Small intestine (tissue), 7 donors: Measurements from ENCODE around the gene TRIM67. TPM values are rescaled to one million over a fixed set of nuclear protein-coding genes. Genes with fewer than 3 reads are reported as not detected.

ENCODE experiments used
- DNase-seq, 2 donors: peaks; one replicate each; pipeline versions ENCODE4 v3.0.0 to v3.0.0-alpha.2; 2013
- FAIRE-seq: peaks from 2 replicates; lab custom pipeline; 2012; peaks lifted over from hg19 to GRCh38; lab: Jason Lieb, UNC
- H3K27ac ChIP-seq, 3 donors: one replicate each; pipeline ENCODE4 v1.5.1; 2013; ENCODE audit warnings: low read length in 2 of 3, mild to moderate bottlenecking in 2 of 3, control low read depth in 1 of 3, inconsistent platforms in 1 of 3, low read depth in 1 of 3, moderate library complexity in 1 of 3
- H3K27me3 ChIP-seq, 3 donors: one replicate each; pipeline ENCODE4 v1.6.1; 2013; ENCODE audit warnings: low read length in 3 of 3, inconsistent platforms in 1 of 3; ENCODE audit not compliant: control insufficient read depth in 3 of 3, insufficient read depth in 3 of 3
- H3K36me3 ChIP-seq, 3 donors: one replicate each; pipeline ENCODE4 v1.6.1; 2013; ENCODE audit warnings: low read length in 3 of 3, inconsistent platforms in 1 of 3, low read depth in 1 of 3, mild to moderate bottlenecking in 1 of 3, moderate library complexity in 1 of 3; ENCODE audit not compliant: control insufficient read depth in 3 of 3, insufficient read depth in 2 of 3
- H3K4me1 ChIP-seq, 3 donors: one replicate each; pipeline ENCODE4 v1.6.1; 2013; ENCODE audit warnings: low read length in 2 of 3, inconsistent platforms in 1 of 3, low read depth in 1 of 3, mild to moderate bottlenecking in 1 of 3, moderate library complexity in 1 of 3; ENCODE audit not compliant: control insufficient read depth in 3 of 3, insufficient read depth in 2 of 3
- H3K4me3 ChIP-seq, 3 donors: one replicate each; pipeline ENCODE4 v1.5.1; 2013; ENCODE audit warnings: low read length in 3 of 3, control low read depth in 1 of 3, inconsistent platforms in 1 of 3, low read depth in 1 of 3, mild to moderate bottlenecking in 1 of 3, moderate library complexity in 1 of 3
- H3K9me3 ChIP-seq, 2 donors: one replicate each; pipeline ENCODE4 v1.6.1; 2013; ENCODE audit warnings: low read depth in 1 of 2, low read length in 1 of 2; ENCODE audit not compliant: control insufficient read depth in 2 of 2, insufficient read depth in 1 of 2
- WGBS, 3 donors: extraction: QIAGEN DNeasy Blood & Tissue Kit; methylation state at CpG; one replicate each; pipeline ENCODE4 v1.1.7; 2013; 5-methylcytosine and 5-hydroxymethylcytosine counted together
- polyA plus RNA-seq, 4 donors: library from polyadenylated mRNA; stranded (reverse) in 3 of 4; unstranded in 1 of 4; fragments of 200-250 nt in 3 of 4; fragments of 120-200 nt in 1 of 4; gene quantifications; one replicate each; pipeline versions ENCODE4 v1.2.1 to v1.2.3, GENCODE V29; 2013
- donor health status: healthy with polysubstance abuse.
- donor health status: control.
- donor health status: control.
- donor health status: Bipolar disorder and iron deficiency.
- donor health status: healthy.

The TRIM67 gene
- polyA plus RNA-seq, 4 donors, result under 0.01 to 0.39 (median 0.21) TPM; not detected in 1

DNA sequence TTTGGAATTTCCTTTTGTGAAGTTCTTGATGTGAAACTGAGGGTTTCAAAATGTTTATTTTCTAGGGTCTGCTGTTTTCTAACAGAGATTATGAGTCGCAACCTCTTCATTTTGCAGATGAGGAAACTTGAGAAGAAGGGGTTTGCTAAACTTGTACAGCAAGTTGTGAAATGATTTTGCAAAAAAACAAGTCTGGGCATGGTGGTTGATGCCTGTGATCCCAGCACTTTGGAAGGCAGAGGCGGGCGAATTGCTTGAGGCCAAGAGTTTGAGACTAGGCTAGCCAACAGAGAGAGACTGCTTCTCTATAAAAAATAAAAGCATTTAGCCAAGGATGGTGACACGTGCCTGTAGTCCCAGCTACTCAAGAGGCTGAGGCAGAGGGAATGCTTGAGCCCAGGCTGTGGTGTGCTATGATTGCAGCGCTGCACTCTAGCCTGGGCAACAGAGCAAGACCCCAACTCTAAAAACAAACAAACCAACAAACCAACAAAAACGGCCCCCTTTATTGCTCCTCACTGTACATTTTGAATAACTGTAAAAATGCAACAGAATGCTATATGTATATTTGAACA, 9.9 kb downstream of the TRIM67 start:
- Histone ChIP-seq H3K36me3 (no peaks in the 10 kb centered on the region), H3K27me3 (peaks cover 0 to 11% (median 6%) of the 10 kb centered on the region in 3 donors), H3K4me3 (no peak overlapping the region), H3K9me3 (no peaks in the 10 kb centered on the region), H3K27ac (no peak overlapping the region), H3K4me1 (no peaks in the 10 kb centered on the region)
- WGBS, 3 donors, result 77 to 80% (median 77%) methylated on average over 6 of the region's 6 CpGs
- FAIRE-seq, result no peak
- no peak for DNase-seq

DNA sequence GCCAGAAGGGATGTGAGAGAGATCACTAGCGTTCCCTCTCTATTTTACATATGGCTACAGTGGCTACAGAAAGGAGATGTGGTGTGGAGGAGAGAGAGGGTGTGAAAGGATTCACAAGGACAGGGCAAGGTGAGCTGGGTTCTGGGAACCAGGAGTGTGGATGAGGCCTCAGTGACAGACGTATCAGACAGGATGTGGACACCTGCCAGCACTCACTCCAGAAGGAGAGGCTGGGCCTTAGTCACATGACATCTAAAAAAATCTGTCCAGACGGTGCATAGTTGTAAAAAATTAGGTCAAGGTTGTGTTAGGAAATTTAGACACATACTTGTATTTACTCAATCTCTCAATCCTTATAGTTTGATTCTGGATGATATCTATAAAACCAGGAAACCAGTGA, 10.6 kb downstream of the TRIM67 start:
- no peak for FAIRE-seq
- no peak overlapping the region for H3K4me3 ChIP-seq
- peaks cover 0 to 15% (median 9%) of the 10 kb centered on the region in 3 donors for H3K27me3 ChIP-seq
- 31 to 35% (median 32%) methylated on average over 3 of the region's 3 CpGs for WGBS, 3 donors
- no peaks in the 10 kb centered on the region for H3K4me1 ChIP-seq
- no peaks in the 10 kb centered on the region for H3K36me3 ChIP-seq
- DNase-seq, result no peak
- H3K9me3 ChIP-seq, result no peaks in the 10 kb centered on the region
- no peak overlapping the region for H3K27ac ChIP-seq

DNA sequence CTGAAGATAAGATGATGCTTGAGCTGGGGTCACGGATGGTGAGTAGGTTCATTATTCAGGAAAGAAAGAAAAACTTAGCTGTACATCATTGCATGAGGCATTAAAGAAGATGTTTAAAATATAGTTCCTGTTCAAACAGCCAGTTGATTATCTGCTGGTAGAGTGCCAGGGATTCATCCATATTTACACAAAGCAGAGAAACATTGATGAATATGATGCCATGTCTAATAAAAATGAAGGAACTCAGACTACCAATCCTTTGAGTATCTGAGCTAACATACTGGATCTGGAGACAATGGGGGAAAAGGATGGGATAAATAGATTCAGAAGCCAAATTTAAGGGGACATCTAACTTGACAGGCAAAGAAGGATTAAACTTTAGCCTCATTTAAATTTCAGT, 14.6 kb downstream of the TRIM67 start:
- DNase-seq (no peak), FAIRE-seq (no peak)
- no peaks in the 10 kb centered on the region for H3K4me1 ChIP-seq
- H3K27ac ChIP-seq, result no peak overlapping the region
- H3K36me3 ChIP-seq, result no peaks in the 10 kb centered on the region
- H3K4me3 ChIP-seq, result no peak overlapping the region
- peaks cover 0 to 23% (median 9%) of the 10 kb centered on the region in 3 donors for H3K27me3 ChIP-seq
- 33 to 71% (median 45%) methylated on average over 1 of the region's 1 CpG for WGBS, 3 donors
- H3K9me3 ChIP-seq, result peaks cover 0 to 5% of the 10 kb centered on the region in 2 donors

DNA sequence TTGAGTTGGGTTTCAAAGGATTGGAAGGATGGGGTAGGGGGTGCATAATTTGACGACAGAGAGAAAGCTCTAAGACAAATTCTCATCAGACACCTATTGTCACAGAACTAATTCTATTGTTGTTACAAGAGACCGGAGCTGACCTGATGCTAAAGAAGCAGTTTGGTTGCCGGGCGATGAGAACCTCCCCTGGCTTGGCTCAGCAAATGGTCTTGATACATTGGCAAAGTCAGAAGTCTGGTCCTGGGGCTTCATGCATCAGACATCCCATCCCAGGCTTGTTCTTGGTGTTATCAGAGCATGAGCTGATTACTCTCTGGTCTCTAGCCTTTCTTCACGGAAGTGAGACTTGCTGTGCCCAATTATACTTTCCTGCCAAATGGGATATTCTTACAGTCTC, 15.4 kb downstream of the TRIM67 start:
- no peak overlapping the region for H3K27ac ChIP-seq
- H3K4me1 ChIP-seq, result no peaks in the 10 kb centered on the region
- 34 to 62% (median 52%) methylated on average over 5 of the region's 5 CpGs for WGBS, 3 donors
- peaks cover 0 to 5% of the 10 kb centered on the region in 2 donors for H3K9me3 ChIP-seq
- no peak for FAIRE-seq
- H3K27me3 ChIP-seq, result peaks cover 0 to 25% (median 9%) of the 10 kb centered on the region in 3 donors
- H3K4me3 ChIP-seq, result no peak overlapping the region
- no peak for DNase-seq
- no peaks in the 10 kb centered on the region for H3K36me3 ChIP-seq

DNA sequence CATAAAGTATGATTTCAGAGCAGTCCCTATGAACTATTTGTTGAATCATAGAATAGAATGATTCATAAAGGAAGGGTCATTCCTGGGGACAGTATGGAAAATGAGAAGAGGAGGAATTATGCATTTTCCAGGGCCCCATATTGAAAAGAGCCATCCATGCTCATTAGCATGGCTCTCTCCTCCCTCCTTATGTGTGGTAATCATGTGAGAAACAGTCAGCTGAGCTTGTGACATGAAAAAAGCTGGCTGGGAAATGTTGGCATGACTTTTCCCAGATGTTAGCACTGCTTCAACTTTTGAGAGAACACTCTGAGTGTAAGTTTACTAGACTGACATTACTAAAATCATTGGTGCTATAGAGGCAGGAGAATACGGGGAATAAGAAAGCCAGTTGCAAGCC, 16.1 kb downstream of the TRIM67 start:
- 72 to 84% (median 79%) methylated on average over 1 of the region's 1 CpG for WGBS, 3 donors
- DNase-seq (no peak), FAIRE-seq (no peak)
- peaks cover 0 to 5% of the 10 kb centered on the region in 2 donors for H3K9me3 ChIP-seq
- H3K27me3 ChIP-seq, result peaks cover 0 to 31% (median 11%) of the 10 kb centered on the region in 3 donors
- H3K4me3 ChIP-seq, result no peak overlapping the region
- no peaks in the 10 kb centered on the region for H3K4me1 ChIP-seq
- H3K36me3 ChIP-seq, result no peaks in the 10 kb centered on the region
- H3K27ac ChIP-seq, result no peak overlapping the region

DNA sequence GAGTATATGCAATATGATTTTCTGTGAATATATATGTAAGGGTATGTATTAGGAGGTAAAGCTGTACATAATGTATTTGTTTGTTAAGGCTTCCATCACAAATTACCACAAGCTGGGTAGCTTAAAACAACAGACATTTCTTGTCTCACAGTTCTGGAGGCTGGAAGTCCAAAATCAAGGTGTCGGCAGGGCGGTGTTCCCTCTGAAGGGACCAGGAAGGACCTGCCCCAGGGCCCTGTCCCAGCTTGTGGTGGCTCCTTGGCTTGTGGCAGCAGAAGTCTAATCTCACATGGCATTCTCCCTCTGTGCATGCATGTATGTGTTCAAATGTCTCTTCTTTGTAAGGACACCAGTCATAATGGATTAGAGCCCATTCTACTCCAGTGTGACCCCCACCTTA, 17.1 kb downstream of the TRIM67 start:
- DNase-seq (no peak), FAIRE-seq (no peak)
- no peaks in the 10 kb centered on the region for H3K36me3 ChIP-seq
- 92 to 97% (median 94%) methylated on average over 2 of the region's 2 CpGs for WGBS, 3 donors
- H3K4me3 ChIP-seq, result no peak overlapping the region
- no peaks in the 10 kb centered on the region for H3K4me1 ChIP-seq
- H3K27ac ChIP-seq, result no peak overlapping the region
- H3K9me3 ChIP-seq, result peaks cover 0 to 5% of the 10 kb centered on the region in 2 donors
- H3K27me3 ChIP-seq, result peaks cover 0 to 31% (median 9%) of the 10 kb centered on the region in 3 donors

DNA sequence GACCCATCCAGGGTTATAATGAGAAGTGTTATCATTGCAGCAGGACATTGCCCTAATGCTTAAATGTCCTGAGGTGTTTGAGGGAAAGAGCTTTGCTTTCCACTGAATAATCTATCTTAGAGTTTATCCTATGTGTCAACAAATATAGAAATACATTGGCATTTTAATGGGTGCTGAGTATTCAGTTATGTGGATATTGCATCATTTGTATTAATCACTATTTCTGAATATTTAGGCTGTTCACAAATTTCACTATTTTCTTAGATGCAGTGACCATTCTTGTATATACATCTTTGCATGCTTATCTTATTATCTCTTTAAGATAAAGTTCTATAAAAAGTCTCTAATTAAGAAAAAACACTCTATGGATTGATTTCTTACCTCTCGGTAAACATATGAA, 18.2 kb downstream of the TRIM67 start:
- H3K4me3 ChIP-seq, result no peak overlapping the region
- WGBS, 3 donors, result 90 to 100% (median 98%) methylated on average over 1 of the region's 1 CpG
- peaks cover 0 to 31% (median 9%) of the 10 kb centered on the region in 3 donors for H3K27me3 ChIP-seq
- FAIRE-seq, result no peak
- H3K27ac ChIP-seq, result no peak overlapping the region
- no peaks in the 10 kb centered on the region for H3K36me3 ChIP-seq
- DNase-seq, result no peak
- peaks cover 0 to 5% of the 10 kb centered on the region in 2 donors for H3K9me3 ChIP-seq
- H3K4me1 ChIP-seq, result no peaks in the 10 kb centered on the region

DNA sequence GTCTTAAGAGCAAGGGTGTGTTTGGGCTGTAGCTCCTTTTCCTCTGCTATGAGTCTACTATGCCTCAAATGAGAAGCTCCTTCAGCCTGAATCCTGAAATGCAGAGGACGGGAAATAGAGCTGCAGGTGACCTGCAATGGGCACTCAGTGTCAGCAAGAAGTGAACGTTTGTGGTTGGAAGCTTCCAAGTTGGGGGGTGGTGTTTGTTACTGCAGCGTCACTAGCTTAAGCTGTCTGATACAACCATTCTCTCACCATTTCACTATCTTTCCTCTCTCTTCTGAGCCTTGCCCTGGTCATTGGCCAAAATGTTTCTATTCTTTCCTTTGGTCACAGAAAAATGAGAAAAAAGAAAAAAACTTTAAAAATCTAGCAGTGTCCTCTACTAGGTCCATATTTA, 19.4 kb downstream of the TRIM67 start:
- FAIRE-seq, result no peak
- no peak for DNase-seq
- Histone ChIP-seq H3K36me3 (no peaks in the 10 kb centered on the region), H3K4me1 (no peaks in the 10 kb centered on the region), H3K9me3 (peaks cover 0 to 5% of the 10 kb centered on the region in 2 donors), H3K4me3 (no peak overlapping the region), H3K27ac (no peak overlapping the region), H3K27me3 (peaks cover 0 to 28% (median 5%) of the 10 kb centered on the region in 3 donors)
- WGBS, 3 donors, result 76 to 90% (median 79%) methylated on average over 3 of the region's 3 CpGs

DNA sequence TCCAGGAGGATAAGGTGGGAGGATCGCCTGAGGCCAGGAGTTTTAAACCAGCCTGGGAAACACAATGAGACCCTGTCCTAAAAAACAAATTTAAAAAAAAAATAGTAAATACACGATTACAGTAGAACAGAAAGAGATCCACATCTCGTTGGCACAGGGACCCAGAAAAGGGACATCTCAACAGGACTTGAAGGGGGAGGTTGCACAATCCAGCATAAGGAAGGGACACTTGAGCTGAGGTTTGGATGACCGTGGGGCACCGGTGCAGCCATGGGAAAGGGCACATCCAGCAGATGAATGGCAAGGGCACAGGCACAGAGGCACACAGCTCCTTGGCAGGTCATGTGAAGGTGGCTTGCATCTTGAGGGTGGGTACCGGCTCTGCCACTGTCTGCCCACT, 20.5 kb downstream of the TRIM67 start:
- no peaks in the 10 kb centered on the region for H3K4me1 ChIP-seq
- peaks cover 0 to 5% of the 10 kb centered on the region in 2 donors for H3K9me3 ChIP-seq
- no peak for DNase-seq
- H3K36me3 ChIP-seq, result no peaks in the 10 kb centered on the region
- H3K27ac ChIP-seq, result no peak overlapping the region
- FAIRE-seq, result no peak
- peaks cover 0 to 28% (median 2%) of the 10 kb centered on the region in 3 donors for H3K27me3 ChIP-seq
- no peak overlapping the region for H3K4me3 ChIP-seq
- 74 to 83% (median 81%) methylated on average over 6 of the region's 6 CpGs for WGBS, 3 donors
